ENCODE data around the gene JPT2.

DNA sequence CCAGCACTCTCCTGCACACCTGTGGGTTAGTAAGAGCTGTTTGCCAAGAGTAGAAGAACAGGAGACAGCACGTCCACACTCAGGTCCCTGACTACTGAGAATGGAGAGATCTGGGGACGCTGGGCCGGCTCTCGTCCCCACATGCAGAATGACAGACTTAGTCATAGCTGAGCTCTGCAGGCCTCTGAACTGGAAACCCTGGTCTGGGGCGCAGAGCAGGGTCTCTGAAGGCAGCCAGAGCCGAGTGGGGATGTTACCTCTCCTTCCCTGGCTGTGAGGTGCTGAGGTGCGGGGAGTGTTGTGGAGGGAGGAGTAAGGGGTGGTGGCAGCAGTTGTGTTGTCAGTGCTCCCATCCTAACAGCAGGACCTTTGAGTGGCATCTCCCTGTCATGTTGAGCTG lies 7.2 kb upstream of the JPT2 start:
- TF ChIP-seq, protein P1, sequence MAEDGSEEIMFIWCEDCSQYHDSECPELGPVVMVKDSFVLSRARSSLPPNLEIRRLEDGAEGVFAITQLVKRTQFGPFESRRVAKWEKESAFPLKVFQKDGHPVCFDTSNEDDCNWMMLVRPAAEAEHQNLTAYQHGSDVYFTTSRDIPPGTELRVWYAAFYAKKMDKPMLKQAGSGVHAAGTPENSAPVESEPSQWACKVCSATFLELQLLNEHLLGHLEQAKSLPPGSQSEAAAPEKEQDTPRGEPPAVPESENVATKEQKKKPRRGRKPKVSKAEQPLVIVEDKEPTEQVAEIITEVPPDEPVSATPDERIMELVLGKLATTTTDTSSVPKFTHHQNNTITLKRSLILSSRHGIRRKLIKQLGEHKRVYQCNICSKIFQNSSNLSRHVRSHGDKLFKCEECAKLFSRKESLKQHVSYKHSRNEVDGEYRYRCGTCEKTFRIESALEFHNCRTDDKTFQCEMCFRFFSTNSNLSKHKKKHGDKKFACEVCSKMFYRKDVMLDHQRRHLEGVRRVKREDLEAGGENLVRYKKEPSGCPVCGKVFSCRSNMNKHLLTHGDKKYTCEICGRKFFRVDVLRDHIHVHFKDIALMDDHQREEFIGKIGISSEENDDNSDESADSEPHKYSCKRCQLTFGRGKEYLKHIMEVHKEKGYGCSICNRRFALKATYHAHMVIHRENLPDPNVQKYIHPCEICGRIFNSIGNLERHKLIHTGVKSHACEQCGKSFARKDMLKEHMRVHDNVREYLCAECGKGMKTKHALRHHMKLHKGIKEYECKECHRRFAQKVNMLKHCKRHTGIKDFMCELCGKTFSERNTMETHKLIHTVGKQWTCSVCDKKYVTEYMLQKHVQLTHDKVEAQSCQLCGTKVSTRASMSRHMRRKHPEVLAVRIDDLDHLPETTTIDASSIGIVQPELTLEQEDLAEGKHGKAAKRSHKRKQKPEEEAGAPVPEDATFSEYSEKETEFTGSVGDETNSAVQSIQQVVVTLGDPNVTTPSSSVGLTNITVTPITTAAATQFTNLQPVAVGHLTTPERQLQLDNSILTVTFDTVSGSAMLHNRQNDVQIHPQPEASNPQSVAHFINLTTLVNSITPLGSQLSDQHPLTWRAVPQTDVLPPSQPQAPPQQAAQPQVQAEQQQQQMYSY (CRISPR knock-in tag; IDR thresholded peaks at IDR 0.05), result no peak
- TF ChIP-seq, protein P2, sequence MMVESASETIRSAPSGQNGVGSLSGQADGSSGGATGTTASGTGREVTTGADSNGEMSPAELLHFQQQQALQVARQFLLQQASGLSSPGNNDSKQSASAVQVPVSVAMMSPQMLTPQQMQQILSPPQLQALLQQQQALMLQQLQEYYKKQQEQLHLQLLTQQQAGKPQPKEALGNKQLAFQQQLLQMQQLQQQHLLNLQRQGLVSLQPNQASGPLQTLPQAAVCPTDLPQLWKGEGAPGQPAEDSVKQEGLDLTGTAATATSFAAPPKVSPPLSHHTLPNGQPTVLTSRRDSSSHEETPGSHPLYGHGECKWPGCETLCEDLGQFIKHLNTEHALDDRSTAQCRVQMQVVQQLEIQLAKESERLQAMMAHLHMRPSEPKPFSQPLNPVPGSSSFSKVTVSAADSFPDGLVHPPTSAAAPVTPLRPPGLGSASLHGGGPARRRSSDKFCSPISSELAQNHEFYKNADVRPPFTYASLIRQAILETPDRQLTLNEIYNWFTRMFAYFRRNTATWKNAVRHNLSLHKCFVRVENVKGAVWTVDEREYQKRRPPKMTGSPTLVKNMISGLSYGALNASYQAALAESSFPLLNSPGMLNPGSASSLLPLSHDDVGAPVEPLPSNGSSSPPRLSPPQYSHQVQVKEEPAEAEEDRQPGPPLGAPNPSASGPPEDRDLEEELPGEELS (CRISPR knock-in tag; IDR thresholded peaks at IDR 0.05), result no peak

All from WTC11 (cell line).